SH-SY5Y (cell line): ENCODE measurements around the gene IPMK.

Experiments
- GATA2 ChIP-seq: IDR thresholded peaks from 2 replicates; pipeline ENCODE4 v1.6.1; 2011; ENCODE audit warnings: mild to moderate bottlenecking, low read depth, low read length
- GATA3 ChIP-seq: IDR thresholded peaks from 2 replicates; pipeline ENCODE4 v1.6.1; 2011; ENCODE audit warnings: low read depth, mild to moderate bottlenecking, low read length, moderate library complexity

GRCh38 chr10:58173391-58173790 is 94.3 kb downstream of the IPMK start:
- TF ChIP-seq GATA3, result no peak
- no peak for TF ChIP-seq GATA2
